ENCODE measurements around the gene GLRA3.
"Not testable (repeated sequence)": the region's sequence is repeated elsewhere in the genome, so short reads cannot be mapped to it uniquely, and the experiment has no call there.

GLRA3 gene

DNA sequence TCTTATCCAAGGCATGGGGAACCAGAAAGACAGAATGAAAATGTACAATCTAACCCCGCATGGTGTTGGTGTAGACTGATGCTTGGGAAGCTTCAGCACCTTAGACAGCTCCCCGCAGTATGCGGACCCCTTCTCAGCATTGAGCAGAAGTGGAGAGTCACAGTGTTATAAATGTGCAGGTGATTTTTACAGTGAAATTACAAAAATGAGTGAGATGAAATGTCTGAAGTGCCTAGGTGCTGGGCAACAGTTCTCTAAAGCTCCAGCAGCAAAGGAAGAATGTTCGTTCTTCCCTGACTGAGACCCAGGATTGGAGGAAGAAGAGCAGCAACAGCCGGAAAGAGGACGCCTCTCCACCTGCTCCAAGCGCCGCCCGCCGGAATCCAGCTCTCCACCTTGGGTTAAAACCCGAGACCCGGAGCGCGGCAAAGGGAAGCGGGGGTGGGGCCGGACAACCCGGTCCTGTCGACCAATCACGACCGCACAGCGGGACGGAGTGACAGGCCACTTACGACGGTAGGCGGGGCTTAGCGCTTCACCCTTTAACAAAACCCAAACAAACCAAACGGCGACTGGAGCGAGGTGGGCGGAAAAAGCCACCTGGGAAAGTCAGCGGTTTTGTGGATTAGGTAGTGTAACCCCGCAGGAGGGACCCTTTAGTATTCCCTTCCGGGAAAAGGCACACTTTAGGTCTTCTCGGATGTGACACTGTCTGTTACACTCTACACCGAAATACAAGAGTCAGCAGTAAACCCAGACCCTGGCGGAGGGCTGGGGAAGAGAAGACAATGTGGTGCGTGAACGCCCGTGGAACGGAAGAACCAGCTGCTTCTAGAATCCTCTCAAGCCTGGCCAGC is at the start of gene GLRA3:
Gene GLRA3 (minus strand): TSS at position 403 of the 857 bp plus-strand sequence. CDS start 436 bp downstream, outside the sequence.
- no peak for TF ChIP-seq CTCF (IDR thresholded peaks at IDR 0.05; ENCODE audit: low read depth, low read length)
- DNase-seq (ENCODE audit: extremely low read depth, low read depth), result no peak

DNA sequence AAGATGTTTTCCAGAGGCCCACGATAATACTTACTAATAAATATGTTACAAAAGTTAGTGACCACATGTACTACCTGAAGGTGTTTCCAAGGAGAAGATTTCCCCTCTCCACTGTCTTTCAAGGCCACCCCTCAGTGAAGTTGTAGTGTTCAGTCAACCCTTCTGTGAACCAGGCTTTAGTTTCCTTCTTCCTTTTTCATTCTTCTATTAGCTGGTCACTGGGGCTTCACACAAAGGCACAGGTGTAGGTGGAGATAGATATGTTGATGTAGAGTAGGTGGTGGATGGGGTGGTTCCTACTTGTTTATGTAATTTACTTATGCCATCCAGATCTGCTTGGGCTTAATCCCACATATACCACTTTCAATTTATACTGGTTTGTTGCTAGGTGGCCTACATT is 45.9 kb upstream of the GLRA3 start:
- no peak for DNase-seq (ENCODE audit: extremely low read depth, low read depth)
- no peak for TF ChIP-seq CTCF (IDR thresholded peaks at IDR 0.05; ENCODE audit: low read depth, low read length)

DNA sequence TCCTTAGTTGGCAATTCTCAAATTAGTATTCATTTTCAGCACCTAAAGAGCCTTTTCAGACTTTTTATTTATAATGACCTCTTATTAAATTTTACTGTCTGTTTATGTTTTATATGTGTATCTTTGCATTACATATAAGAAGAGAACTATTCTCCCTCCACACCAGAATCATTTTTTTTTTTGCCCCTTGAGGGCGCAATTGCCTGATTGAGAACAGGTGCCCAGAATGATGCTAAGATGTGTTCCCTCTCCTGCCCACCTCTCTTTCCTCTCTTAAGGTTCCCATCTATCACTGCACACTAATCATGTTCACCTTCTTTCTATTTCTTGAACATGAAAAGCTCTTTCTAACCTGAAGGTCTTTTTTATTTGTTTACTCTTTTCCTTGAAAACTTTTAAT is 44.9 kb upstream of the GLRA3 start:
- TF ChIP-seq CTCF (IDR thresholded peaks at IDR 0.05; ENCODE audit: low read depth, low read length), result no peak; the same call in 1 of the 2 replicates
- no peak for DNase-seq (ENCODE audit: extremely low read depth, low read depth)

GRCh38 chr4:174873146-174873545 is 44.1 kb upstream of the GLRA3 start:
- not testable (repeated sequence) for DNase-seq (ENCODE audit: extremely low read depth, low read depth)

DNA sequence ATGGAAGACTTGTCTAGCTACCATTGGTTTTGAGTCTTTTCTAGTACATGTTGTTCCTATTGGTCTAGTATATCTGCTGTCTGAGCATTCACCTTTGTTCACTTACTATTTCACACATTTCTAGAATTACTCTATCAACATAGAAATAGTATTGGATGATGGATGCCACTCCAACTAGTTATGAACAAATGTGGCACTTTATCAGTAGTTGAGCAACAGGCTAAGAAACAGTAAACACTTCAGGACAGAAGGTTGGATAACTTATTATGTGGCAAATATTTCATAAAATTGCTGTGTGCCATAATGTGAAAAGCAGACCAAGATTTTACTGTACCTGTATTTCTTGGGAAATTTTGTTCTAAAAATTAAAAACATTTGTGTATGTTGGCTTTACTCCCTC is 42.4 kb upstream of the GLRA3 start:
- no peak for DNase-seq (ENCODE audit: extremely low read depth, low read depth)
- no peak for TF ChIP-seq CTCF (IDR thresholded peaks at IDR 0.05; ENCODE audit: low read depth, low read length)

DNA sequence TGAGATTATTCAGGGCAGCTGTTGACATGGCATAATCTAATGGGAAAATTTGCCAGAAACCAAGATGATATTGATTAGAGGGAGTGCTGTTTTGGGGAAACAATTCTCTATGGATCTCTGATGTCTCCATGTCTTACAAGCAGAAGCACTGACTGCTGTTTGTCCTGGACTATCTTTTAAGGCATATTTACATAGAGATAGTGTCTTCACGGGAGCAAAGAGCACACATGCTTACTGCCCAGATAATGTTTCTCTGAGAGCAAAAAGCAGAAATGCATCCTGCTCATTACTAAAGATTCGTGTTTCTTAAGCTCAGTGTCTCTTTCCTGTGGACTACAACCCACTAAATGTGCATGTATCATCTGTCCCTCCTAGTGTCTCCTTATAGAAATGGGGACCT is 41.3 kb upstream of the GLRA3 start:
- TF ChIP-seq CTCF (IDR thresholded peaks at IDR 0.05; ENCODE audit: low read depth, low read length), result no peak
- DNase-seq (ENCODE audit: extremely low read depth, low read depth), result no peak

DNA sequence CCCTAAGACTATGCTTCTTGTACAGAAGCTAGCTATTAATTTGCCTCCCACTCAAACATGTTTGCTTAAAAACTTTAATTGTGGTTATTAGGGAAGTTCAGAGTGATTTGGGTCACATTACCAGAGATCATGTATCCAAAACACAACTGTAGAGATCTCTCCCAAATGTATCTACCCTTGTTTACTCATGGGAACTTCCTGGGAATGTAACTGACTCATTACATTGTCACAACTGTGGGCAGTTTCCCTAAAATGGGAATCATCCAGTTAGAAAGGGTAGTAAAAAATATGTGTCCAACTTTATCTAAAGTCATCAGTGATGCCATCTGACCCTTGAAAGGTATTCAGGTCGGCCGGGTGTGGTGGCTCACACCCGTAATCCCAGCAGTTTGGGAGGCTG is 40.3 kb upstream of the GLRA3 start:
- DNase-seq (ENCODE audit: extremely low read depth, low read depth), result no peak
- no peak for TF ChIP-seq CTCF (IDR thresholded peaks at IDR 0.05; ENCODE audit: low read depth, low read length)

DNA sequence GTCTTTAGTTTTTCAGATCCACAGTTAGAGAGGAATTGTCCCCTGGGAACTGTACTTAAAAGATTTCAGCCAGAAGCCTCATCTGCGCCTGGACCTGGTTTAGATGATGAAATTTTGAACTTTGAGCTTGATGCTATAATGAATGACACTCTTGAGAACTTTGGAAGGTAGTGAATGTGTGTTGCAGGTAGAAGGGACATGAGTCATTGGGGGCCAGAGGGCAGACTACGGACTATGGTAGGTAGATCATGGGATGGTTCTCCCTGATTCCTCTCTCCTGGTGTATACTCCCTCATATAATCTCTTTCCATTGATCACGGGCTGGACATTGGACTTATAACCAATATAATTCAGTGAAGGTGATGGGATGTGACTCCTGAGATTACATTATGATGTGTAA is 38.9 kb upstream of the GLRA3 start:
- no peak for DNase-seq (ENCODE audit: extremely low read depth, low read depth)
- no peak for TF ChIP-seq CTCF (IDR thresholded peaks at IDR 0.05; ENCODE audit: low read depth, low read length)
